RWPE1 (cell line): Measurements from ENCODE around the gene HMX1.

Source experiments
- CTCF ChIA-PET: fragments of 350-600 bp; sonication (Branson Sonifier 250); formaldehyde crosslinking; extraction: SDS; loops from one replicate; lab custom pipeline; 2021; lab: Yijun Ruan, JAX
- POLR2A ChIA-PET: fragments of 400-600 bp; formaldehyde crosslinking; extraction: SDS; loops from one replicate; lab custom pipeline; 2020; ENCODE audit warnings: antibody characterized with exemption; ENCODE audit not compliant: low non-redundant PET; lab: Yijun Ruan, JAX
- DNase-seq: peaks from one replicate; pipeline ENCODE4 v3.0.0; 2012; ENCODE audit warnings: low spot score
- H3K27ac ChIP-seq: fragments of 450-650 bp; 2 replicates; pipeline ENCODE4 v1.5.1; 2017
- TF ChIP-seq, protein P1 (sequence below): fragments of 450-650 bp; conservative IDR thresholded peaks from 2 replicates; pipeline ENCODE4 v1.5.1; 2017; ENCODE audit warnings: low read depth, mild to moderate bottlenecking

The HMX1 gene

DNA sequence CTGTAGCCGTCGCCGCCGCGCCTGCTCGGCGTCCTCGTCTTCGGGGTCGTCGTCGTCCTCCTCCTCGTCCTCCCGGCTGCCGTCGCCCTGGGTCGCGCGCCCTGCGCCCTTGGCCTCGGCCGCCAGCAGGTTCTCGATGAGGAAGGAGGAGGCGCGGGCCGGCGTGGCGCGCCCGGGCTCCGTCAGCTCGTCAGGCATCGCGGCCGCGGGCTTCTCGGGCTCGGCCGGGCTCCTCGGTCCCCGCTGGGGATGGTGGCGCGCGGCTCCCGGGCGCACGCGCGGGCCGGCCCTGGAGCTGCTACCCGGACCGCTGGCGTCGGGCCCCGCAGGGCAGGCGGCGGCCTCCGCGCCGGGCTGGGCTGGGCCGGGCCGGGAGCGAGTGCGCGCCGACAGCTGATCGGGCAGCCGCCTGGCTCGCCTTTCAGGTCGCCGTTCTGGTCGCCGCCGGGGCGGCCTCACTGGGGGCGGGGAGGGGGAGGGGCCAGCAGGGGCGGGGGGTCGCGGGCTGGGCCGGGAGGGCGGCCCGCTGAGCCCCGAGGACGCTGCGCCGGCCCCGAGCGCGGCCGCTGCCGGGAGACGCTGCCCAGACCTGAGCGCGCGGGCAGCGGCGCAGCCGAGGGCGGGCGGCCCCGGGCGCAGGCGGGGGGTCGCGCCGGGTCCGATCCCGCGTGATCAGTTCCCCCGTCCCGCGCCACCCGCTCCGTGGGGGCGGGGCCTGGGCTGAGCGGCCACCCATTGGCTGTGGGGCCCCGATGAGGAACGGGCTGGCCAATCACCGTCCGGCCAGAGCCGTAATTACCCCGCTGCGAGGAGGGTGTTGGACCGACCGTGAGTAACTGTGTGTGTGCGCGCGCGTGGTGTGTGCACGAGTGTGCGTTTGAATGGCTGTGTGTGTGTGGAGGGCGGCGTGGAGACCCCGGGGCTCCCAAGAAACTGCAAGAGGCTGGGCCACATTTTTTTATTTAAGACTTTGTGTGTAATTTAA lies at the start of gene HMX1:
HMX1 (minus strand) TSS at position 423 of the 985 bp plus-strand sequence; CDS start at position 198, 225 bp downstream.
- CTCF ChIA-PET, result no interaction called here
- DNase-seq, result peak; percentile 20
- TF ChIP-seq, protein P1, sequence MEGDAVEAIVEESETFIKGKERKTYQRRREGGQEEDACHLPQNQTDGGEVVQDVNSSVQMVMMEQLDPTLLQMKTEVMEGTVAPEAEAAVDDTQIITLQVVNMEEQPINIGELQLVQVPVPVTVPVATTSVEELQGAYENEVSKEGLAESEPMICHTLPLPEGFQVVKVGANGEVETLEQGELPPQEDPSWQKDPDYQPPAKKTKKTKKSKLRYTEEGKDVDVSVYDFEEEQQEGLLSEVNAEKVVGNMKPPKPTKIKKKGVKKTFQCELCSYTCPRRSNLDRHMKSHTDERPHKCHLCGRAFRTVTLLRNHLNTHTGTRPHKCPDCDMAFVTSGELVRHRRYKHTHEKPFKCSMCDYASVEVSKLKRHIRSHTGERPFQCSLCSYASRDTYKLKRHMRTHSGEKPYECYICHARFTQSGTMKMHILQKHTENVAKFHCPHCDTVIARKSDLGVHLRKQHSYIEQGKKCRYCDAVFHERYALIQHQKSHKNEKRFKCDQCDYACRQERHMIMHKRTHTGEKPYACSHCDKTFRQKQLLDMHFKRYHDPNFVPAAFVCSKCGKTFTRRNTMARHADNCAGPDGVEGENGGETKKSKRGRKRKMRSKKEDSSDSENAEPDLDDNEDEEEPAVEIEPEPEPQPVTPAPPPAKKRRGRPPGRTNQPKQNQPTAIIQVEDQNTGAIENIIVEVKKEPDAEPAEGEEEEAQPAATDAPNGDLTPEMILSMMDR, result no peak
- H3K27ac ChIP-seq, result no peak within 1 kb of the TSS
- POLR2A ChIA-PET, result no interaction called here

DNA sequence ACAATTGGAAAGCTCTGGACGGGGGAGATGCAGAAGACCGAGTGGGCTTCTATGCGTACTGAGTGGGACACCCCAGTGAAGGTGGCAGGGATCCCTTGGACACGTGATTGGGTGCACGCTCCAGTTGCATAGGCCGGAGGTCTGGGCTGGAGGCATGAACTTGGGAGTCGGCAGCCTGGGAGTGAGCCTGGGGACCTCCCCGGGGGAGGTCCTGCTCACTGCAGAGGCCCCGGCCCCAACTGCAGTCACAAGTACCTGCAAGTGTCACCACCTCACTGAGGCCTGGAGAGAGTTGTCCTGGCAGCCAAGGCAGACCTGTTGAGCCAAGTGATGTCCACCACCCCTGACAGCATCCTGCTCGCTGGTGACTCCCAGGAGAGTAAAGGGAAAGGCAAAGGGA lies 49.3 kb upstream of the HMX1 start:
- ChIA-PET CTCF (interaction anchor here (0.6 kb wide), 1 partner anchor 155 kb away, joined by 3 read pairs; no protein-coding TSS in a partner anchor), POLR2A (no interaction called here)
- no peak overlapping the region for H3K27ac ChIP-seq
- no peak for DNase-seq
- TF ChIP-seq, protein P1, result no peak

DNA sequence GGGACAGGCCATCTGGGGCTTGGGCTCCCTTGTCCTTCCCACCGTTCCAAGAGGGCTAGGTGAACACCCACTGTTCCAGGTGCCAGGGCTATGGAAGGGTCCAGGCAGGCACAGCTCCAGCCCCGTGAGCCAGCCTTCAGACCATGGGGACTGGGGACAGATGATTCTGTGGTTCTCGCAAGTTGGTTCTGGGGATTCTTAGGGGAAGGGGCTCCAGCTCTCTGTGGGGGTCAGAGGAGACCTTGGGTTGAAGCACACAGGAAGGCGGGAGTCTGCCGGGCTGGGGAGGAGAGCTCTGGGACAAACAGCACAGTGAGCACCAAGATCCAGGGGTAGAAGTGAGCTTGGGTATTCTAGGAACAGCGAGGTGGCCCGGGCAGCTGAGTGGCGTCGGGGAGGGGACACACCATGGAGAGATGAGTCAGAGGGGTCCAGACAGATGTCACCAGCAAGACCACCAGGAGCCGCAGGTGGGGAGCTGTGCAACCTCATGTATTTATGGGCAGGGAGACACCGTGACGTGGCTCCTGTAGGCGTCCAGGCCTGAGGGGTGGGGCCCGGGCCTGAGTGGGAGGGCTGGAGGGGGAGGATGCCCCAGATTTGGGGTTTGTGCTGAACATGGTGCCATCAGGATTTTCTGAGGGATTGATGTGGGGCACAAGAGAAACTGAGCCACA lies 48.8 kb upstream of the HMX1 start:
- H3K27ac ChIP-seq, result no peak overlapping the region
- TF ChIP-seq, protein P1, result no peak
- ChIA-PET POLR2A (no interaction called here), CTCF (interaction anchor here (0.6 kb wide), 1 partner anchor 154 kb away, joined by 3 read pairs; no protein-coding TSS in a partner anchor)
- no peak for DNase-seq

DNA sequence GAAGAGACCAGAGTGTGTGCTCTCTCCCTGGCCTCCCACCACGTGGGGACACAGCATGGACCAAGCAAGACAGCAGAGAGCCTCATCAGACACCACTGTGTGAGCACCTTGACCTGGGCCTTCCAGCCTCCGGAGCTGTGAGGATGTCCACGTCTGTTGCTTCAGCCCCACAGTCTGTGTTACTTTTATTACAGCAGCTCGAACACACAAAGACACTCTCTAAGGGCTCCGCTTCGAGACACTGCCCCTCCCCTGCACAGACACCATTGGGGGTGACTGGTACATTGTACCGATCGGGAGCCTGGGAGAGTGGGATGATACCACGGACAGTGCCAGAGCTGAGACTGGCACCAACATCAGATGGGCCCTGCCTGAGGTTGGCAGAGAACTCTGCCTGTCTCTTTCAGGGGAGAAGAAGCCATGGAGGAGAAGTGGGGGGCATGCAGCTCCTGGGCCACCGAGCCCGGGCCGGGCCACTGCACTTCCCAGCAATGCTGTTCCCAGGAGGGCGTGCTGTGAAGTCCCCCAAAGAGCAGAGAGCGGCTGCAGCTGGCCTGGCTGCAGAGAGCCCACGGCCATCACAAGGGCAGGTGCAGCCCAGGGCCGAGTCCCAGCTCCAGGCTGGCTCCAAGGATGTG lies 48.1 kb upstream of the HMX1 start:
- ChIA-PET CTCF (no interaction called here), POLR2A (no interaction called here)
- no peak overlapping the region for H3K27ac ChIP-seq
- no peak for DNase-seq
- TF ChIP-seq, protein P1, result no peak

DNA sequence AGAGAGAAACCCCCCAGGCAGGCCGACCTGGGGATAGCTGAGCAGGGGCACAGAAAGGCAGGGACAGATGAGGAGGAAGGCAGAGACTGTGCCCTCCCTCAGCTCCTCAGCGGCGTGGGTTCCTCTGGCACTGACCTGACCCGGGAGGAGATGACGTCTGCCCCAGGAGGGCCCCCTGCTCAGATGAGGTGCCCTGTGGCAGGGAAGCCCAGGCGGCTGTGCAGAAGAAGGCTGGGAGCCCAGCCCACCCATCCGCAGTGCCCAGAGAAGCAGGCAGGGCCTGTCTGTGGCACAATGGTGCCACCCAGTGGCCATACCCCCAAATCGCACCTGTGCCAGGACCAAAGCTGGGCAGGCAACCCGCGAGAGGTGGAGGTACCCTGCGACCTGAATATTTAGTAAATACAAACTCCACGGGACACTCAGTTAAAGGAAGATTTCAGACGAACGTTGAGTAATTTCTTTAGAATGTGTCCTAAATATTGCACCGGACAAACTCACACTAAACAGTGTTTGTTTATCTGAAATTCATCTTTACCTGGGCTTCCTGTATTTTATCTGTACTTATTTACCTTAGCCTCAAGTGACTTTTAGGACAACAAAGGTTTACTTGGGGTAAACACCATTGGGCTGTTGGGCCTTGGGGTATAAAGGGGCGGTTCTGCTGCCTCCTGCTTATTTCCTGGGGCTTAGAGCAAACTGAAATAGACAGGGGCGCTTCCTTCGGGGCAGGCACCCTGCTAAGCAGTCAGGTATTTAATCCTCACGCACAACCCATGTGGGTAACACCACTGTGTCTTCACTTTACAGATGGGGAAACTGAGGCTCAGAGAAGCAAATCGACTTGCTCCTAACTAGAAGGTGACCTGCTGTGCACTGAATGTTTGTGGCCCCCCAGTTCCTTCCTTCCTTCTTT lies 46.5 kb upstream of the HMX1 start:
- POLR2A ChIA-PET, result no interaction called here
- peak; percentile 55 for DNase-seq
- CTCF ChIA-PET, result interaction anchor here (0.6 to 1.6 kb wide), 11 partner anchors 55 to 319 kb away, joined by 3 to 9 read pairs (median 4); no protein-coding TSS in a partner anchor
- TF ChIP-seq, protein P1, result peak; percentile 92
- H3K27ac ChIP-seq, result no peak overlapping the region
